PC-9 (cell line): ENCODE measurements around the gene TIRAP.

Source experiments
- CTCF ChIP-seq: fragments of 200-600 bp; sonication (generic); conservative IDR thresholded peaks from 2 replicates; pipeline ENCODE4 v1.6.1; 2017; ENCODE audit warnings: mixed run types, antibody characterized with exemption, mild to moderate bottlenecking, moderate library complexity
- EZH2 ChIP-seq: fragments of 200-600 bp; sonication (generic); IDR thresholded peaks from 2 replicates; pipeline ENCODE4 v1.8.0; 2017; ENCODE audit warnings: antibody characterized with exemption, low read depth

- TF ChIP-seq CTCF = no peak
- no peak for TF ChIP-seq EZH2
Measured at GRCh38 chr11:126265811-126266210, 17.1 kb upstream of the TIRAP start.
